Measurements from ENCODE around the gene NLGN2. TPM values are rescaled to one million over a fixed set of nuclear protein-coding genes. Genes with fewer than 3 reads are reported as not detected.
A peak's percentile ranks its signal among the peaks of the same experiment; 100 is the strongest.

Gene NLGN2
- total and polyA plus RNA-seq, 8 donors: 1.7 to 42.0 (median 6.7) TPM

DNA sequence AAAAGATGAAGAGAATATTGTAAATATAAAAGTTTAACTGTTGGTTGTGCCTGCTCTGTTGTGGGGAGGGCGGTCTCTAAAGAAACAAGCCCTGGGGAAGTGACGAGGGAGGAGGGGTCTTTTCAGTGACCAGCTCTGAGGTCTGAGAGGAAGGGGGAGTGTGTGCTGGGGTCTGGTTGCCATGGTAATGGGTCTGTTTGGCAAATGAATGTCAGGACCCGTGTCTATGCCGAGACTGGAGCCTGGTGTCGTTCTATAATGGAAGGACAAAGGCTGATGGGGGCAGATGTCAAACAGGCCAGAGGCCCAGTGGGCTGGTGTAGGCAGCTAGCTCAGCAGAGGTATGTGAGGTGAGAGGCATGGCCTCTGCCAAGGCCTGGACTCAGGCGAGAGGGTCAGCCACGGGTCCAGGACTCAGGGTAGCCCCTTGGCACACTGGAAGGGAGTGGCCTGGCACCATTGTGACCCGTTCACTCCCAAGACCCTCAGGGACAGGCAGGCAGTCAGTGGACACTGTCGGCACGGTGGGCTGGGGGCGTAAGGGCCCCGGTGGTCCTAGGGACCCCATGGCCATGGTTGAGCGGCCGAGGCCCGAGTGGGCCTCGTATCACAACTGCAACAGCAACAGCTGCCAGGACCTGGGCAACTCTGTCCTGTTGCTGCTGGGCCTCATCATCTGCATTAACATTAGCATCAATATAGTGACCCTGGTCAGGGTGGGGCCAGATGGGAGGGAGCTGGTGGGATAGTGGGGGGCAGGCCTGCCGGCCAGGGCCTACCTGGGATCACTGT lies 12.4 kb downstream of the NLGN2 start, which contains the start of gene SPEM1:
SPEM1 (plus strand) TSS at position 506 of the 792 bp plus-strand sequence; CDS start at position 567, 61 bp downstream.
- DNase-seq: peak in 1 of 2 donors; percentile 51
- 64 to 77% (median 74%) methylated on average over 10 to 17 of the region's 17 CpGs for WGBS, 5 donors
- TF ChIP-seq, protein P1, sequence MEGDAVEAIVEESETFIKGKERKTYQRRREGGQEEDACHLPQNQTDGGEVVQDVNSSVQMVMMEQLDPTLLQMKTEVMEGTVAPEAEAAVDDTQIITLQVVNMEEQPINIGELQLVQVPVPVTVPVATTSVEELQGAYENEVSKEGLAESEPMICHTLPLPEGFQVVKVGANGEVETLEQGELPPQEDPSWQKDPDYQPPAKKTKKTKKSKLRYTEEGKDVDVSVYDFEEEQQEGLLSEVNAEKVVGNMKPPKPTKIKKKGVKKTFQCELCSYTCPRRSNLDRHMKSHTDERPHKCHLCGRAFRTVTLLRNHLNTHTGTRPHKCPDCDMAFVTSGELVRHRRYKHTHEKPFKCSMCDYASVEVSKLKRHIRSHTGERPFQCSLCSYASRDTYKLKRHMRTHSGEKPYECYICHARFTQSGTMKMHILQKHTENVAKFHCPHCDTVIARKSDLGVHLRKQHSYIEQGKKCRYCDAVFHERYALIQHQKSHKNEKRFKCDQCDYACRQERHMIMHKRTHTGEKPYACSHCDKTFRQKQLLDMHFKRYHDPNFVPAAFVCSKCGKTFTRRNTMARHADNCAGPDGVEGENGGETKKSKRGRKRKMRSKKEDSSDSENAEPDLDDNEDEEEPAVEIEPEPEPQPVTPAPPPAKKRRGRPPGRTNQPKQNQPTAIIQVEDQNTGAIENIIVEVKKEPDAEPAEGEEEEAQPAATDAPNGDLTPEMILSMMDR (IDR thresholded peaks at IDR 0.05): no peak
- TF ChIP-seq POLR2AphosphoS5 (IDR thresholded peaks at IDR 0.05): no peak
- H3K9me3 ChIP-seq: no peaks in the 10 kb centered on the region
- H3K27me3 ChIP-seq: peaks cover 0 to 5% (median 0%) of the 10 kb centered on the region in 3 donors
- H3K4me1 ChIP-seq: no peaks in the 10 kb centered on the region
- no peak within 1 kb of the TSS for H3K4me3 ChIP-seq
- H3K27ac ChIP-seq: no peak within 1 kb of the TSS
- intact Hi-C loops (cut with DNase I; ENCODE audit: low total_unique reads): loop anchor here (10.0 kb wide), 1 partner anchor 55 kb away; no protein-coding TSS in a partner anchor
- peaks cover 0 to 34% (median 14%) of the 10 kb centered on the region in 4 donors for H3K36me3 ChIP-seq

DNA sequence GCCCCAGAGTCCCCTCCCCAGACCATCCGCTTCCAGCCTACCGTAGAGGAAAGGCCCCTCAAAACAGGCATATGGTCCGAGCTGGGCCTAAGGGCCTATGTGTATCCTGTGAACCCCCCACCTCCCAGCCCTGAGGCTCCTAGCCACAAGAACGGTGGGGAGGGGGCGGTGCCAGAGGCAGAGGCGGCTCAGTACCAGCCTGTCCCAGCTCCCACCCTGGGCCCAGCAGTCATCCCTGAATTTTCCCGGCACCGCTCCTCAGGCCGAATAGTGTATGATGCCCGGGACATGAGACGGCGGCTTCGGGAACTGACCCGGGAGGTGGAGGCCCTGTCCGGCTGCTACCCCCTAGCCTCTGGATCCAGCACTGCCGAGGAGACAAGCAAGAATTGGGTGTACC lies 13.5 kb downstream of the NLGN2 start:
- no peaks in the 10 kb centered on the region for H3K4me1 ChIP-seq
- intact Hi-C loops (cut with DNase I; ENCODE audit: low total_unique reads): loop anchor here (10.0 kb wide), 1 partner anchor 56 kb away; no protein-coding TSS in a partner anchor
- peaks cover 0 to 23% (median 9%) of the 10 kb centered on the region in 4 donors for H3K36me3 ChIP-seq
- TF ChIP-seq EP300 (IDR thresholded peaks at IDR 0.05) (no peak), POLR2A (IDR thresholded peaks at IDR 0.05) (no peak), POLR2AphosphoS5 (IDR thresholded peaks at IDR 0.05) (no peak)
- TF ChIP-seq, protein P1 (IDR thresholded peaks at IDR 0.05): no peak
- H3K9me3 ChIP-seq: no peaks in the 10 kb centered on the region
- no peak overlapping the region for H3K27ac ChIP-seq
- H3K27me3 ChIP-seq: peaks cover 0 to 5% (median 0%) of the 10 kb centered on the region in 3 donors
- H3K4me3 ChIP-seq: no peak overlapping the region
- WGBS, 5 donors: 90 to 94% (median 94%) methylated on average over 14 to 16 of the region's 16 CpGs
- no peak for DNase-seq

DNA sequence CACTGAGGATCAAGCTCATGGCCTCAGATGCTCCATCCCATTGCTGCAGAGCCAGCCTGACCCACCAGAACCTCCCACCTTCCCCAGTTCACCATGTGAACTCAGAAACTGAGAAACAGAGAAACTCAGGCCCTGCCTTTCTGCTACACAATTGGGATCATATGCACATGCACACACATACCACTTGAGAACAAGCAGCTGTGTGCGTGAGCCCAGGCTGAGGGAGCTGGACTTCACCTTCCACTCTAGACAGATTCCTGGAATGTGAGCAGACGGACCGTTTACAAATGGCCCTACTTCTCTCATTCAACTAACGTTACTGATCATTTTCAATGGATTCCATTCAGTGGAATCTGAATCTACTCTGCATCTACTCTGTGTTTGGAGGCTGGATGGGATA lies 16.0 kb downstream of the NLGN2 start:
- DNase-seq: peak in 1 of 2 donors; percentile 43
- H3K4me1 ChIP-seq: no peaks in the 10 kb centered on the region
- TF ChIP-seq EP300 (IDR thresholded peaks at IDR 0.05) (no peak), POLR2AphosphoS5 (IDR thresholded peaks at IDR 0.05) (no peak), POLR2A (IDR thresholded peaks at IDR 0.05) (no peak)
- TF ChIP-seq, protein P1 (IDR thresholded peaks at IDR 0.05): no peak
- no peak overlapping the region for H3K27ac ChIP-seq
- intact Hi-C loops (cut with DNase I; ENCODE audit: low total_unique reads): loop anchor here (10.0 kb wide), 1 partner anchor 59 kb away; no protein-coding TSS in a partner anchor
- H3K36me3 ChIP-seq: no peaks in the 10 kb centered on the region
- H3K4me3 ChIP-seq: no peak overlapping the region
- WGBS, 5 donors: 46 to 71% (median 59%) methylated on average over 4 of the region's 4 CpGs
- H3K9me3 ChIP-seq: no peaks in the 10 kb centered on the region
- H3K27me3 ChIP-seq: no peaks in the 10 kb centered on the region

DNA sequence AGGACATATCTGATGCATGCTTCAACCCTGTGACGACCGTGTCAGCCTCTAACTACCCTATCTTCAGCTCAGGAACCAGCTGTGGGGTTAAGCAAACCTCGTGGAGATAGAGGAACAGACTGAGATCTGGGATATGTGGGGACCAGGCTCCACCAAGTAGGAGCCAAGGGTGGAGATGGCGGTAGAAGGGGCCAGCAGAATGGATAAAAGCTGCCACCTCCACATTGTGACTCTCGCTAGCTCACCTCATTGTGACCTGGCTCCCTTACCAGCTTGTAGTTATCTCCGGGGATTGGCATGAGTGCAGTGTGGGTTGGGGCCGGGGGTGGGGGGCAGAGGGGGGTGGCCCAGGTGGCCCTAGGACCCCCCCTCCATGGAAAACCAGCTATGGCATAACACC lies 17.7 kb downstream of the NLGN2 start, which contains the start of gene SPEM2:
SPEM2 (plus strand) TSS at position 301 of the 400 bp plus-strand sequence; CDS start at position 374, 73 bp downstream.
- Histone ChIP-seq H3K27me3 (no peaks in the 10 kb centered on the region), H3K9me3 (no peaks in the 10 kb centered on the region), H3K4me3 (no peak within 1 kb of the TSS), H3K27ac (no peak within 1 kb of the TSS), H3K36me3 (no peaks in the 10 kb centered on the region), H3K4me1 (no peaks in the 10 kb centered on the region)
- no peak for DNase-seq
- intact Hi-C loops (cut with DNase I; ENCODE audit: low total_unique reads): loop anchor here (10.0 kb wide), 1 partner anchor 61 kb away; no protein-coding TSS in a partner anchor
- 47 to 83% (median 57%) methylated on average over 6 to 7 of the region's 7 CpGs for WGBS, 5 donors
- TF ChIP-seq POLR2AphosphoS5 (IDR thresholded peaks at IDR 0.05) (no peak), EP300 (IDR thresholded peaks at IDR 0.05) (no peak), POLR2A (IDR thresholded peaks at IDR 0.05) (no peak)
- TF ChIP-seq, protein P1 (IDR thresholded peaks at IDR 0.05): no peak
